HFF-Myc (cell line): ENCODE measurements around the gene ZNF555.
"Not testable (repeated sequence)": the region's sequence is repeated elsewhere in the genome, so short reads cannot be mapped to it uniquely, and the experiment has no call there.

Experiments used
- DNase-seq: peaks from one replicate; pipeline ENCODE4 v3.0.0-alpha.2; 2011; ENCODE audit warnings: low read depth; ENCODE audit errors: extremely low read depth
- H3K4me3 ChIP-seq: replicated peaks from 2 replicates; pipeline ENCODE4 v1.5.1; 2011; ENCODE audit warnings: low read depth, mild to moderate bottlenecking, control low read depth, low read length
- TF ChIP-seq, protein P1 (sequence below): IDR thresholded peaks from 2 replicates; pipeline ENCODE4 v1.5.1; 2012; ENCODE audit warnings: mild to moderate bottlenecking, low read depth, low read length, control low read depth; ENCODE audit errors: missing control alignments

ZNF555 gene

GRCh38 chr19:2867025-2867991, 26.0 kb downstream of the ZNF555 start, which contains the start of gene ZNF556:
ZNF556 (plus strand) TSS chr19:2867335; CDS start chr19:2867422, 87 bp downstream.
- DNase-seq = no peak
- TF ChIP-seq, protein P1, sequence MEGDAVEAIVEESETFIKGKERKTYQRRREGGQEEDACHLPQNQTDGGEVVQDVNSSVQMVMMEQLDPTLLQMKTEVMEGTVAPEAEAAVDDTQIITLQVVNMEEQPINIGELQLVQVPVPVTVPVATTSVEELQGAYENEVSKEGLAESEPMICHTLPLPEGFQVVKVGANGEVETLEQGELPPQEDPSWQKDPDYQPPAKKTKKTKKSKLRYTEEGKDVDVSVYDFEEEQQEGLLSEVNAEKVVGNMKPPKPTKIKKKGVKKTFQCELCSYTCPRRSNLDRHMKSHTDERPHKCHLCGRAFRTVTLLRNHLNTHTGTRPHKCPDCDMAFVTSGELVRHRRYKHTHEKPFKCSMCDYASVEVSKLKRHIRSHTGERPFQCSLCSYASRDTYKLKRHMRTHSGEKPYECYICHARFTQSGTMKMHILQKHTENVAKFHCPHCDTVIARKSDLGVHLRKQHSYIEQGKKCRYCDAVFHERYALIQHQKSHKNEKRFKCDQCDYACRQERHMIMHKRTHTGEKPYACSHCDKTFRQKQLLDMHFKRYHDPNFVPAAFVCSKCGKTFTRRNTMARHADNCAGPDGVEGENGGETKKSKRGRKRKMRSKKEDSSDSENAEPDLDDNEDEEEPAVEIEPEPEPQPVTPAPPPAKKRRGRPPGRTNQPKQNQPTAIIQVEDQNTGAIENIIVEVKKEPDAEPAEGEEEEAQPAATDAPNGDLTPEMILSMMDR = no peak
- no peak within 1 kb of the TSS for H3K4me3 ChIP-seq

GRCh38 chr19:2869618-2870017, 28.3 kb downstream of the ZNF555 start:
- TF ChIP-seq, protein P1 = no peak
- no peak for DNase-seq
- H3K4me3 ChIP-seq = no peak overlapping the region

DNA sequence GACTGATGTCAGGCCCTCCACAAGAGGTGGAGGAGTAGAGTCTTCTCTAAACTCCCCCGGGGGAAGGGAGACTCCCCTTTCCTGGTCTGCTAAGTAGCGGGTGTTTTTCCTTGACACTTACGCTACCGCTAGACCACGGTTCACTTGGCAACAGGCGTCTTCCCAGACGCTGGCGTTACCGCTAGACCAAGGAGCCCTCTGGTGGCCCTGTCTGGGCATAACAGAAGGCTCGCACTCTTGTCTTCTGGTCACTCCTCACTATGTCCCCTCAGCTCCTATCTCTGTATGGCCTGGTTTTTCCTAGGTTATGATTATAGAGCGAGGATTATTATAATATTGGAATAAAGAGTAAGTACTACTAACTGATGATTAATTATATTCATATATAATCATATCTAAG, 30.9 kb downstream of the ZNF555 start:
- H3K4me3 ChIP-seq, DNase-seq: not testable (repeated sequence)
- TF ChIP-seq, protein P1 = peak; percentile 30

DNA sequence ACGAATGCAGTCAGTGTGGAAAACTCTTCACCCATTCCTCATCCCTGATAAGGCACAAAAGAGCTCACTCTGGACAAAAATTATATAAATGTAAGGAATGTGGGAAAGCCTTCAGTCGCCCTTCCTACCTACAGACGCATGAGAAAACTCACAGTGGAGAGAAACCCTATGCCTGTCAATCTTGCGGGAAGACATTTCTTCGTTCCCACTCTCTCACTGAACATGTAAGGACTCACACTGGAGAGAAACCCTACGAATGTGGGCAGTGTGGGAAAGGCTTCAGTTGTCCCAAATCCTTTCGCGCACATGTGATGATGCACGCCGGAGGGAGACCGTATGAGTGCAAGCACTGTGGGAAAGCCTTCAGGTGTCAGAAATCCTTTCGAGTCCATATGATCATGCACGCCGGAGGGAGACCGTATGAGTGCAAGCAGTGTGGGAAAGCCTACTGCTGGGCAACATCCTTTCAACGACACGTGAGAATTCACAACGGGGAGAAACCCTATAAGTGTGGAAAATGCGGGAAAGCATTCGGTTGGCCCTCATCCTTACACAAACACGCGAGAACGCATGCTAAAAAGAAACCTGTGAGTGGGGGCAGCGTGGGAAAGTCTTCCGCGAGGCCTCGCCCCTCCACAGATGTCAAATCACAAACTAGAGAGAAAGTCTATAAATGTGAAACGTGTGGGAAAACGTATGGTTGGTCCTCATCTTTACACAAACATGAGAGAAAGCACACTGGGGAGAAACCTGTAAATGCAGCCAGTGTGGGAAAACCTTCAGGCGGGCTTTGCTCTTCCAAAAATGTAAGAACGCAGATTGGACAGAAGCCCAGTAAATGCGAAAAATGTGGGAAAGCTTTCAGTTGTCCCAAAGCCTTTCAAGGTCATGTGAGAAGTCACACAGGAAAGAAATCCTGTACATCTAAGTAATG, 36.4 kb downstream of the ZNF555 start:
- H3K4me3 ChIP-seq = no peak overlapping the region
- no peak for DNase-seq
- TF ChIP-seq, protein P1 = no peak

DNA sequence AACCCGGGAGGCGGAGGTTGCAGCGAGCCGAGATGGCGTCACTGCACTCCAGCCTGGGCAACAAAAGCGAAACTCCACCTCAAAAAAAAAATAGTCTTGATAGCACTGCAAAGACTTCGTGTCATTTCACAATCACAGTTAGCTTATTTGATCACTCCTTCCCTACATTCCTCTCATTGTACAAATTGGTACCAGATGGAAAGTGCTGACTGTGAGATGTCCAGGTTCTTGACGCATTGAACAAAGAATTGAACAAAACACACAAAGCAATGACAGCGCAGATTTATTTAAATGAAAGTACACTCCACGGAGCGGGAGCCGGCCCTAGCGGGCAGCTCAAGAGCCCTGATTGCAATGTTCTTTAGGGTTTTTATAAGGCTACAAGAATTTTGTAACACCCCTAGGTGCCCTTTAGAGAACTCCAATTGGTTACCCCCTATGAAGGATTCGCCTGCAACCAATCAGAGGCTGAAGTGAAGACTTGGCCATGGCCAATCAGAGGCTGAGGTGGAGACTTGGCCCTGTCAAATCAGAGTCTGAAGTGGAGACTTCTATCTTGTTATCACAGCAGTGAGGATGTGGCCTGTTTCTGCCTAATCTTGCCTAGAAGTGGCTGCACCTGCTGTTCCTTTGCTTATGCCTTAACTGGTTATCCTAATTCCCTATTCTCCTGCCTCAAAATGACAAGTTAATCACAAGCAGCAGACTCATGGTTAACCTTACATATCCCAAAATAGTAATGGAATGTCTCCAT, 42.6 kb downstream of the ZNF555 start:
- TF ChIP-seq, protein P1 = no peak
- H3K4me3 ChIP-seq = no peak overlapping the region
- no peak for DNase-seq

DNA sequence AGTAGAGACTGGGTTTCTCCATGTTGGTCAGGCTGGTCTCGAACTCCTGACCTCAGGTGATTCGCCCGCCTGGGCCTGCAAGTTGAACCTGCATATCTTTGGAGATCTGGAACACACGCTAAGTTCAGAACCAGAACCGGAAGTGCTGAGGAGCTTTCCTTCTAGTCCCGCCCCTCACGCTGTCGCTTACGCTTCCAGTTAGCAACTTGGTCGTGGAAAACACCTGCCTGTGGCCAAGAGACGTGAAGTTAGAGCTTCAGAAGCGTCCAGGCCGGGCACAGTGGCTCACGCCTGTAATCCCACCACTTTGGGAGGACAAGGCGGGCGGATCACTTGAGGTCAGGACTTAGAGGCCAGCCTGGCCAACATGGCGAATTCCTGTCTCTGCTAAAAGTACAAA, 44.5 kb downstream of the ZNF555 start:
- DNase-seq = no peak
- H3K4me3 ChIP-seq = no peak overlapping the region
- TF ChIP-seq, protein P1 = no peak
